ENCODE results near the gene RAB17. TPM values are rescaled to one million over a fixed set of nuclear protein-coding genes. Genes with fewer than 3 reads are reported as not detected.
A peak's percentile ranks its signal among the peaks of the same experiment; 100 is the strongest.

RAB17 gene
- total RNA-seq, 1 donor, result 0.36 TPM

DNA sequence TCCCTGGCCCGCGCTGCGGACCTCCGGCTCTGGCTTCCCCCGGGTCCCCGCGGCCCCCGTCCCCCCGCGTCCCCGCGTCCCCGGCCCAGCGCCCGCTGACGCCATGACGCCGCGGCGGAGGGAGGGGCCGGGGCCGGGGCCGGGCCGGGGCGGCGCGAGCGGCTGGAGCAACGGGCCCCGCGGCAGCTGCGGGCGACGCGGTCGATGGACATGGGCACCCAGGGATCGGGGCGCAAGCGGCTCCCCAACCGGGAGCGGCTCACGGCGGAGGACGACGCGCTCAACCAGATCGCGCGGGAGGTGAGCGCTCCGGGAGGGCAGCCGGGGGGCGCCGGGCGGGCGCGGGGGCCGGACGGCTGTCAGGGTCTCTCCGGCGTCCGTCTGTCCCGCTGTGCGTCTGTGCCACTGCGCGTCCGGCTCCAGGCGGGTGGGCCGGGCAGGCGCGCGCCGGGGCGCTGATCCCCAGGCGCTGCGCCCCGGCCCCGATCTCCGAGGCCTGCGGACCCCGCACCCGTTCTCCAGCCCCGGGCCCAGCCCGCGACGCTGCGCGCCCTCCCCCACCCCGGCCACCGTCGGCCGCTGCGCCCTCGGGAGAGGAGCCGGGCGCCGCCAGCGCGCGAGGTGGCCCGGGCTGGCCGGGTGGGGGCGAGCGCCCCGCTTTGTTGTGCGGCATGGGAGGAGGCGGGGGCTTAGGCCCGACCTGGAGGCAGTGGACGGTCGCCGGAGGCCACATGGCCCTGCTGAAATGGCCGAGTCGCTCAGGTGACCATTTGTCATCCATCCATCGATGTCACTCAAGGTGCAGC lies 37.1 kb upstream of the RAB17 start, which contains the start of gene LRRFIP1:
Gene LRRFIP1 (plus strand): TSS at position 147 of the 806 bp plus-strand sequence. CDS start 58 bp downstream, at position 205.
- H3K79me2 ChIP-seq (ENCODE audit: insufficient read depth, low read length), result peaks cover 40% of the 10 kb centered on the region
- H3K4me3 ChIP-seq (ENCODE audit: insufficient read depth, low read length), result peak within 1 kb of the TSS; percentile 80
- peak within 1 kb of the TSS; percentile 82 for H2AFZ ChIP-seq (ENCODE audit: low read length)
- TF ChIP-seq, protein P1, sequence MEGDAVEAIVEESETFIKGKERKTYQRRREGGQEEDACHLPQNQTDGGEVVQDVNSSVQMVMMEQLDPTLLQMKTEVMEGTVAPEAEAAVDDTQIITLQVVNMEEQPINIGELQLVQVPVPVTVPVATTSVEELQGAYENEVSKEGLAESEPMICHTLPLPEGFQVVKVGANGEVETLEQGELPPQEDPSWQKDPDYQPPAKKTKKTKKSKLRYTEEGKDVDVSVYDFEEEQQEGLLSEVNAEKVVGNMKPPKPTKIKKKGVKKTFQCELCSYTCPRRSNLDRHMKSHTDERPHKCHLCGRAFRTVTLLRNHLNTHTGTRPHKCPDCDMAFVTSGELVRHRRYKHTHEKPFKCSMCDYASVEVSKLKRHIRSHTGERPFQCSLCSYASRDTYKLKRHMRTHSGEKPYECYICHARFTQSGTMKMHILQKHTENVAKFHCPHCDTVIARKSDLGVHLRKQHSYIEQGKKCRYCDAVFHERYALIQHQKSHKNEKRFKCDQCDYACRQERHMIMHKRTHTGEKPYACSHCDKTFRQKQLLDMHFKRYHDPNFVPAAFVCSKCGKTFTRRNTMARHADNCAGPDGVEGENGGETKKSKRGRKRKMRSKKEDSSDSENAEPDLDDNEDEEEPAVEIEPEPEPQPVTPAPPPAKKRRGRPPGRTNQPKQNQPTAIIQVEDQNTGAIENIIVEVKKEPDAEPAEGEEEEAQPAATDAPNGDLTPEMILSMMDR (IDR thresholded peaks at IDR 0.05; ENCODE audit: extremely low read depth, low read depth, low read length), result no peak
- no peaks in the 10 kb centered on the region for H3K27me3 ChIP-seq (ENCODE audit: insufficient read depth, low read length)
- H3K9me3 ChIP-seq (ENCODE audit: low read depth, low read length), result no peaks in the 10 kb centered on the region
- peak within 1 kb of the TSS; percentile 97 for H3K4me2 ChIP-seq (ENCODE audit: insufficient read depth, low read length)
- H3K27ac ChIP-seq (ENCODE audit: low read depth, low read length), result peak within 1 kb of the TSS; percentile 46
- peak; percentile 94 for DNase-seq (ENCODE audit: insufficient read length, low spot score, missing footprints)
- H3K4me1 ChIP-seq (ENCODE audit: insufficient read depth, low read length), result peaks cover 22% of the 10 kb centered on the region
- no peaks in the 10 kb centered on the region for H3K36me3 ChIP-seq (ENCODE audit: insufficient read depth, low read length)
- peaks cover 9% of the 10 kb centered on the region for H4K20me1 ChIP-seq (ENCODE audit: insufficient read depth, low read length)

DNA sequence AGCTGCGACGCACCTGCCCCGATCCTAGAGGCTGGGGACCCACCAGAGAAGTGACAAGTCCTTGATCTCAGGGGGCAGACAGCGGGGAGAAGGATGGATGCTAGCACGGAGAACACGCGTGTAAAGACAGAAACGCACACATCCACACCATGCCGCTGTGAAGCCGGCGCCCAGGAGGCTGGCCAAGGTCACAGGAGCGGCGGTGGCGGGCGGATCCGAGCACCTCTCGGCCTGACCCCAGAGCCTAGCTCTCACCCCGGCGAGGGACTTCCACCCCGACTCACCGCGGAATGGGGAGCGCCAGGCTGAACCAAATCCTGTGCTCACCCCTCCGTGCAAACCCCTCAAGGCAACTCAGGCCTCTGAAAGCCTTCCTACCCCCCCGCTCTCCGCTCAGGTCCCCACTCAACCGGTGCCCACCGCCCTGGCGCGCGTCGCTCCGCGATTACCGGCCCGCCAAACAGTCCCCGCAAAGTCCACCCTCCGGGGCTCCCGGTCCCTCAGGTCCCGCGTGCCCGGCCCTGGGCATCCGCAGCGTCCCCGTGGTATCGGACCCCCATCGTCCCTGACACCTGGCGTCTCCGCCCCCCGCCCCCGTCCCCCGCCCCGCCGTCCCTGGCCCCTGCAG lies 36.4 kb upstream of the RAB17 start:
- peaks cover 22% of the 10 kb centered on the region for H3K4me1 ChIP-seq (ENCODE audit: insufficient read depth, low read length)
- H3K9me3 ChIP-seq (ENCODE audit: low read depth, low read length), result no peaks in the 10 kb centered on the region
- no peaks in the 10 kb centered on the region for H3K27me3 ChIP-seq (ENCODE audit: insufficient read depth, low read length)
- H3K27ac ChIP-seq (ENCODE audit: low read depth, low read length), result no peak overlapping the region
- no peaks in the 10 kb centered on the region for H3K36me3 ChIP-seq (ENCODE audit: insufficient read depth, low read length)
- peak; percentile 85 for DNase-seq (ENCODE audit: insufficient read length, low spot score, missing footprints)
- peak overlapping the region; percentile 82 for H2AFZ ChIP-seq (ENCODE audit: low read length)
- H3K79me2 ChIP-seq (ENCODE audit: insufficient read depth, low read length), result peaks cover 33% of the 10 kb centered on the region
- peak overlapping the region; percentile 80 for H3K4me3 ChIP-seq (ENCODE audit: insufficient read depth, low read length)
- H4K20me1 ChIP-seq (ENCODE audit: insufficient read depth, low read length), result peaks cover 9% of the 10 kb centered on the region
- peak overlapping the region; percentile 77 for H3K4me2 ChIP-seq (ENCODE audit: insufficient read depth, low read length)
- TF ChIP-seq, protein P1 (IDR thresholded peaks at IDR 0.05; ENCODE audit: extremely low read depth, low read depth, low read length), result no peak

DNA sequence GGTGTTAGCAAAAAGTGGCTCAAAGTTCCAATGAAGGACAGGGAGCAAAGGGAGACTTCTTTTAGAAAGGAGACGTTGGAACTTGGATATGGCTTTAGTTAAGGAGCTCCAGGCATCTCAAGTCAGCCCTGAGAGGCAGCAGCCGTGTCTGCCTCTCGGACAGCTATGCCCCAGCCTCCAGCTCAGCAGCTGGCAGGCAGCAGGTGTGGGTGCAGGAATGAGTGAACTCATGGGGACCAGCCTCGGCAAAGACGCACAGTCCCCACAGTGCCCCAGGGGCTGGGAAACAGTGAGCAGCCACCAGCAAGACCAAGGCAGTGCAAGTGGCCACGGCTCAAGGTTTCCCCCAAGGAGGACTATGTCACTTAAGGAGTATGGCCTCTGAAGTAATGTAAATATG lies 35.2 kb upstream of the RAB17 start:
- Histone ChIP-seq H4K20me1 (ENCODE audit: insufficient read depth, low read length) (peaks cover 9% of the 10 kb centered on the region), H2AFZ (ENCODE audit: low read length) (no peak overlapping the region), H3K27ac (ENCODE audit: low read depth, low read length) (no peak overlapping the region), H3K4me1 (ENCODE audit: insufficient read depth, low read length) (peaks cover 22% of the 10 kb centered on the region), H3K9me3 (ENCODE audit: low read depth, low read length) (no peaks in the 10 kb centered on the region), H3K79me2 (ENCODE audit: insufficient read depth, low read length) (peaks cover 24% of the 10 kb centered on the region), H3K4me2 (ENCODE audit: insufficient read depth, low read length) (no peak overlapping the region), H3K36me3 (ENCODE audit: insufficient read depth, low read length) (no peaks in the 10 kb centered on the region), H3K4me3 (ENCODE audit: insufficient read depth, low read length) (no peak overlapping the region), H3K27me3 (ENCODE audit: insufficient read depth, low read length) (no peaks in the 10 kb centered on the region)
- DNase-seq (ENCODE audit: insufficient read length, low spot score, missing footprints), result peak; percentile 48
- TF ChIP-seq, protein P1 (IDR thresholded peaks at IDR 0.05; ENCODE audit: extremely low read depth, low read depth, low read length), result no peak

DNA sequence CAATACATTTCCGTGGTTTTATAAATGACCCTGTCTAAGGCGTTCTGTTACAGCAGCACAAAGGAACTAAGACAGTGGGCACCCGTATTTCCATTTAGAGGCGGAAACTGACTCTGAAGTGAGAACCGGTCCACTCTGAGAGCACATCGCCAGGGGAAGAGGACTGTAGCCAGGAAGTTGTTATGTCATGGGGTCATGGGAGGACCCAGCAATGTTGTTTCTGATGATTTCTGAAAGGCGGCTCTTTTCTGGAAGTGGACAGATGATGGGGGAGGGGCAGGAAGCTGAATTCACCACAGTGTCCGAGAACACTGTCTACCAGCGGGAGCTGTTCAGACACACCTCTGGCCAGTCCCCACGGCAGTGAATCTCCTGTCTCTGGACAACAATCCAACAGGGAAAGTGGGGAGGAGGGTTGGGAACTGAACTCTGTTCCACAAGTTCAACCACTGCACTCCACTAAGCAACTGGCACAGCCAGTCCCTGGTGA lies 34.7 kb upstream of the RAB17 start:
- no peaks in the 10 kb centered on the region for H3K36me3 ChIP-seq (ENCODE audit: insufficient read depth, low read length)
- H3K4me2 ChIP-seq (ENCODE audit: insufficient read depth, low read length), result no peak overlapping the region
- H2AFZ ChIP-seq (ENCODE audit: low read length), result no peak overlapping the region
- H3K4me3 ChIP-seq (ENCODE audit: insufficient read depth, low read length), result no peak overlapping the region
- peaks cover 9% of the 10 kb centered on the region for H4K20me1 ChIP-seq (ENCODE audit: insufficient read depth, low read length)
- TF ChIP-seq, protein P1 (IDR thresholded peaks at IDR 0.05; ENCODE audit: extremely low read depth, low read depth, low read length), result no peak
- no peak overlapping the region for H3K27ac ChIP-seq (ENCODE audit: low read depth, low read length)
- H3K79me2 ChIP-seq (ENCODE audit: insufficient read depth, low read length), result peaks cover 18% of the 10 kb centered on the region
- H3K9me3 ChIP-seq (ENCODE audit: low read depth, low read length), result no peaks in the 10 kb centered on the region
- H3K4me1 ChIP-seq (ENCODE audit: insufficient read depth, low read length), result peaks cover 22% of the 10 kb centered on the region
- no peaks in the 10 kb centered on the region for H3K27me3 ChIP-seq (ENCODE audit: insufficient read depth, low read length)
- peak; percentile 85 for DNase-seq (ENCODE audit: insufficient read length, low spot score, missing footprints)
